ENCODE data around the gene PFN3.
"Not testable (repeated sequence)": the region's sequence is repeated elsewhere in the genome, so short reads cannot be mapped to it uniquely, and the experiment has no call there.

PFN3 gene

GRCh38 chr5:177425196-177425800, 24.8 kb upstream of the PFN3 start:
- no peak for DNase-seq

- DNase-seq = no peak
Measured at GRCh38 chr5:177423671-177424070, 23.2 kb upstream of the PFN3 start.

- DNase-seq = no peak
Measured at GRCh38 chr5:177421062-177421798, 20.8 kb upstream of the PFN3 start.

GRCh38 chr5:177420472-177420871, 20.0 kb upstream of the PFN3 start:
- DNase-seq = not testable (repeated sequence)

- DNase-seq = no peak
Measured at GRCh38 chr5:177419046-177419445, 18.6 kb upstream of the PFN3 start.

- DNase-seq = not testable (repeated sequence)
Measured at GRCh38 chr5:177417081-177417480, 16.6 kb upstream of the PFN3 start.

- DNase-seq = no peak
Measured at GRCh38 chr5:177414481-177414880, 14.0 kb upstream of the PFN3 start.

GRCh38 chr5:177412603-177413233, 12.3 kb upstream of the PFN3 start:
- peak in 1 of 2 donors; percentile 24 for DNase-seq

- DNase-seq = no peak
Measured at GRCh38 chr5:177410575-177410974, 10.1 kb upstream of the PFN3 start.

GRCh38 chr5:177409043-177409801, 8.8 kb upstream of the PFN3 start, which contains the start of gene F12:
Gene F12 (minus strand): TSS chr5:177409564. CDS start chr5:177409527, 37 bp downstream.
- no peak for DNase-seq

GRCh38 chr5:177405805-177406204, 5.3 kb upstream of the PFN3 start:
- no peak for DNase-seq

GRCh38 chr5:177405312-177405711, 4.9 kb upstream of the PFN3 start:
- DNase-seq = no peak

GRCh38 chr5:177404641-177405179, 4.2 kb upstream of the PFN3 start:
- no peak for DNase-seq

- DNase-seq = peak; percentile 85 to 87
Measured at GRCh38 chr5:177403792-177404640, 3.6 kb upstream of the PFN3 start.

- peak; percentile 52 to 55 for DNase-seq
Measured at GRCh38 chr5:177403102-177403791, 2.8 kb upstream of the PFN3 start.

- DNase-seq = peak; percentile 72 to 80
Measured at GRCh38 chr5:177402271-177403043, 2.0 kb upstream of the PFN3 start.

- no peak for DNase-seq
Measured at GRCh38 chr5:177397875-177398390, 2.5 kb downstream of the PFN3 start.

- DNase-seq = no peak
Measured at GRCh38 chr5:177396807-177397206, 3.7 kb downstream of the PFN3 start.

GRCh38 chr5:177396078-177396477, 4.4 kb downstream of the PFN3 start:
- DNase-seq = no peak

GRCh38 chr5:177393990-177394389, 6.5 kb downstream of the PFN3 start:
- no peak for DNase-seq

All from stimulated activated CD4-positive, alpha-beta T cell treated with anti-CD3 and anti-CD28 coated beads, Interleukin-2, amount 100 ng/mL, for 24 hours (primary cell).